Measurements from ENCODE around the gene EPB42. TPM values are rescaled to one million over a fixed set of nuclear protein-coding genes. Genes with fewer than 3 reads are reported as not detected.

The EPB42 gene
- polyA plus RNA-seq (2013, experiment 1 of 2) = not detected
- polyA plus RNA-seq (2013, experiment 2 of 2) = not detected

DNA sequence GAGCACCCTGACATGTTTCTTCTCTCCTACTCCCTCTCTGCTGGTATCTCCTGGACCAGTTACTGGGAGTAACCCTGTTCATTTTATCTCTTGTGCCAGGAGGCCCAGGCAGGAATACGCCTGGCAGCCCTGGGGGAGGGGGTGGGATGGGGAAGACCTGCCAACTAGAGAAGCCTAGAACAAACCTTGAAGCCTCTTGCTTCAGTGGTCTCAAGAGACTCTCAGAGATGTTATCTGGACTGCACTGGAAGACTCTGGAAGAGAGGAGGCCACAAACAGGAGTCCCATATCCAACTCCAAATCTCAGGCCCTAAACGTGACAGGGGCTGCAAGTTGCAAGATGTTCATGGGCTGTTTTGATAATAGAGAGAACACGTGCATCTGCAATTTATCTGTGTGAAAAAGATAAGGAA lies at the start of gene EPB42:
EPB42 (minus strand) TSS at position 28 of the 413 bp plus-strand sequence. CDS start 193 bp downstream, outside the sequence.
- peaks cover 3% of the 10 kb centered on the region in 2 donors for H3K4me1 ChIP-seq (ENCODE audit: control insufficient read depth in 2 of 2, insufficient read depth in 1 of 2, low read depth in 1 of 2, low read length in 2 of 2)
- WGBS, 2 donors (ENCODE audit: extremely low coverage in 2 of 2, insufficient read length in 2 of 2, insufficient replicate concordance in 1 of 2) = no CpG with 5 or more reads among the region's 3 CpGs
- H3K14ac ChIP-seq (ENCODE audit: low read length) = no peak within 1 kb of the TSS
- H2BK5ac ChIP-seq (ENCODE audit: low read length) = no peak within 1 kb of the TSS
- H3K4ac ChIP-seq (ENCODE audit: low read length) = no peak within 1 kb of the TSS
- H3K36me3 ChIP-seq (replicated peaks in 1 of 2; ENCODE audit: control insufficient read depth in 2 of 2, insufficient read depth in 2 of 2, low read length in 2 of 2) = no peaks in the 10 kb centered on the region
- no peak within 1 kb of the TSS for H2AK5ac ChIP-seq (ENCODE audit: low read depth, low read length)
- no peak within 1 kb of the TSS for H3K27ac ChIP-seq (replicated peaks; ENCODE audit: low read length)
- no peak within 1 kb of the TSS for H4K91ac ChIP-seq (ENCODE audit: low read depth, low read length, poor library complexity)
- H2BK12ac ChIP-seq (ENCODE audit: low read length) = no peak within 1 kb of the TSS
- no peak within 1 kb of the TSS for H3K4me3 ChIP-seq (ENCODE audit: low read length in 2 of 2)
- peaks cover 0 to 12% (median 0%) of the 10 kb centered on the region in 3 experiments for H3K27me3 ChIP-seq (ENCODE audit: control insufficient read depth in 3 of 3, insufficient read depth in 3 of 3, low read depth in 1 of 3, low read length in 3 of 3)
- H3K4me2 ChIP-seq (ENCODE audit: insufficient read depth, low read length, poor library complexity, severe bottlenecking) = no peak within 1 kb of the TSS
- H2BK15ac ChIP-seq (ENCODE audit: low read length) = no peak within 1 kb of the TSS
- H2BK120ac ChIP-seq (ENCODE audit: low read depth, low read length) = no peak within 1 kb of the TSS
- no peak within 1 kb of the TSS for H3K9ac ChIP-seq (ENCODE audit: low read depth, low read length, poor library complexity)
- DNase-seq (ENCODE audit: low spot score) = no peak
- no peaks in the 10 kb centered on the region for H3K9me3 ChIP-seq (replicated peaks in 1 of 2; ENCODE audit: control insufficient read depth in 2 of 2, insufficient read depth in 1 of 2, low read depth in 1 of 2, low read length in 2 of 2)
- no peaks in the 10 kb centered on the region for H3K79me1 ChIP-seq (ENCODE audit: low read depth, low read length)
- no peak within 1 kb of the TSS for H3K18ac ChIP-seq (ENCODE audit: low read length)
- no peak within 1 kb of the TSS for H4K8ac ChIP-seq (ENCODE audit: low read depth, low read length)
- H3K23ac ChIP-seq (ENCODE audit: low read depth, low read length, poor library complexity) = no peak within 1 kb of the TSS
- H2AFZ ChIP-seq (ENCODE audit: low read length) = no peak within 1 kb of the TSS

GRCh38 chr15:43270113-43270665 lies 49.4 kb upstream of the EPB42 start:
- peak overlapping the region; percentile 37 for H3K4ac ChIP-seq (ENCODE audit: low read length)
- WGBS, 2 donors (ENCODE audit: extremely low coverage in 2 of 2, insufficient read length in 2 of 2, insufficient replicate concordance in 1 of 2) = no CpG with 5 or more reads among the region's 5 CpGs
- peak overlapping the region; percentile 63 for H2BK12ac ChIP-seq (ENCODE audit: low read length)
- no peak overlapping the region for H3K9ac ChIP-seq (ENCODE audit: low read depth, low read length, poor library complexity)
- no peak overlapping the region for H3K4me3 ChIP-seq (ENCODE audit: low read length in 2 of 2)
- H3K27ac ChIP-seq (replicated peaks; ENCODE audit: low read length) = no peak overlapping the region
- peaks cover 0 to 48% (median 2%) of the 10 kb centered on the region in 3 experiments for H3K27me3 ChIP-seq (ENCODE audit: control insufficient read depth in 3 of 3, insufficient read depth in 3 of 3, low read depth in 1 of 3, low read length in 3 of 3)
- peak overlapping the region; percentile 56 for H3K23ac ChIP-seq (ENCODE audit: low read depth, low read length, poor library complexity)
- no peak overlapping the region for H3K18ac ChIP-seq (ENCODE audit: low read length)
- peak overlapping the region; percentile 49 for H2BK15ac ChIP-seq (ENCODE audit: low read length)
- no peak overlapping the region for H3K4me2 ChIP-seq (ENCODE audit: insufficient read depth, low read length, poor library complexity, severe bottlenecking)
- H4K91ac ChIP-seq (ENCODE audit: low read depth, low read length, poor library complexity) = no peak overlapping the region
- H3K9me3 ChIP-seq (replicated peaks in 1 of 2; ENCODE audit: control insufficient read depth in 2 of 2, insufficient read depth in 1 of 2, low read depth in 1 of 2, low read length in 2 of 2) = no peaks in the 10 kb centered on the region
- no peaks in the 10 kb centered on the region for H3K4me1 ChIP-seq (ENCODE audit: control insufficient read depth in 2 of 2, insufficient read depth in 1 of 2, low read depth in 1 of 2, low read length in 2 of 2)
- H4K8ac ChIP-seq (ENCODE audit: low read depth, low read length) = no peak overlapping the region
- H3K79me1 ChIP-seq (ENCODE audit: low read depth, low read length) = no peaks in the 10 kb centered on the region
- H2AFZ ChIP-seq (ENCODE audit: low read length) = no peak overlapping the region
- no peak overlapping the region for H2BK5ac ChIP-seq (ENCODE audit: low read length)
- H2AK5ac ChIP-seq (ENCODE audit: low read depth, low read length) = peak overlapping the region; percentile 83
- peak overlapping the region; percentile 82 for H3K14ac ChIP-seq (ENCODE audit: low read length)
- H3K36me3 ChIP-seq (replicated peaks in 1 of 2; ENCODE audit: control insufficient read depth in 2 of 2, insufficient read depth in 2 of 2, low read length in 2 of 2) = no peaks in the 10 kb centered on the region
- no peak overlapping the region for H2BK120ac ChIP-seq (ENCODE audit: low read depth, low read length)
- no peak for DNase-seq (ENCODE audit: low spot score)

- no peaks in the 10 kb centered on the region for H3K4me1 ChIP-seq (ENCODE audit: control insufficient read depth in 2 of 2, insufficient read depth in 1 of 2, low read depth in 1 of 2, low read length in 2 of 2)
- no peak overlapping the region for H2BK15ac ChIP-seq (ENCODE audit: low read length)
- no CpG with 5 or more reads among the region's 11 CpGs for WGBS, 2 donors (ENCODE audit: extremely low coverage in 2 of 2, insufficient read length in 2 of 2, insufficient replicate concordance in 1 of 2)
- no peak overlapping the region for H4K8ac ChIP-seq (ENCODE audit: low read depth, low read length)
- no peak overlapping the region for H3K18ac ChIP-seq (ENCODE audit: low read length)
- no peaks in the 10 kb centered on the region for H3K79me1 ChIP-seq (ENCODE audit: low read depth, low read length)
- H3K27ac ChIP-seq (replicated peaks; ENCODE audit: low read length) = no peak overlapping the region
- H3K4me3 ChIP-seq (ENCODE audit: low read length in 2 of 2) = no peak overlapping the region
- no peak overlapping the region for H3K23ac ChIP-seq (ENCODE audit: low read depth, low read length, poor library complexity)
- H4K91ac ChIP-seq (ENCODE audit: low read depth, low read length, poor library complexity) = no peak overlapping the region
- no peak overlapping the region for H2BK5ac ChIP-seq (ENCODE audit: low read length)
- H3K4me2 ChIP-seq (ENCODE audit: insufficient read depth, low read length, poor library complexity, severe bottlenecking) = no peak overlapping the region
- H3K27me3 ChIP-seq (ENCODE audit: control insufficient read depth in 3 of 3, insufficient read depth in 3 of 3, low read depth in 1 of 3, low read length in 3 of 3) = peaks cover 0 to 48% (median 2%) of the 10 kb centered on the region in 3 experiments
- H2BK120ac ChIP-seq (ENCODE audit: low read depth, low read length) = no peak overlapping the region
- DNase-seq (ENCODE audit: low spot score) = peak; percentile 36
- H3K4ac ChIP-seq (ENCODE audit: low read length) = no peak overlapping the region
- no peak overlapping the region for H2AFZ ChIP-seq (ENCODE audit: low read length)
- no peak overlapping the region for H2BK12ac ChIP-seq (ENCODE audit: low read length)
- no peak overlapping the region for H3K9ac ChIP-seq (ENCODE audit: low read depth, low read length, poor library complexity)
- no peak overlapping the region for H2AK5ac ChIP-seq (ENCODE audit: low read depth, low read length)
- no peaks in the 10 kb centered on the region for H3K36me3 ChIP-seq (replicated peaks in 1 of 2; ENCODE audit: control insufficient read depth in 2 of 2, insufficient read depth in 2 of 2, low read length in 2 of 2)
- no peak overlapping the region for H3K14ac ChIP-seq (ENCODE audit: low read length)
- H3K9me3 ChIP-seq (replicated peaks in 1 of 2; ENCODE audit: control insufficient read depth in 2 of 2, insufficient read depth in 1 of 2, low read depth in 1 of 2, low read length in 2 of 2) = no peaks in the 10 kb centered on the region
Measured at GRCh38 chr15:43268111-43269105, 47.6 kb upstream of the EPB42 start.

DNA sequence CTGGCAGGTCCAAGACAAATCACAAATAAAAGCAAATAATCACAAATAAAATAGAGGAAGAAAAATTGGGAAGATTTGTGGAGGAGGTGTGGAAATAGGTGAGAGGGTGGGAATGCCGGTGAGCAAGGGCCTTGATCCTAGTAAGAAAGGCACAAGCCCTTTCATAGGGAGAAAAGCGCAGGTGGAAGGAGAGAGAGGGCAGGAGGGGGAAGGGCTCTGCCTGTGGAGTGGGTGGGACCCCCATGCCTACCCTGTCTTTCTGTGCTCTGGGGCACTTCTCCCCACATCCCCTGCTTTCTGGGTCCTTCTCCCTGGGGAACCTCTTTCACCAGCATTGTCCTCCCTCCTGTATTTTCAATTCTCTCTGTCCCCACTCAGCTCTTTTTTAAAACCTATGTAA lies 46.6 kb upstream of the EPB42 start:
- Histone ChIP-seq H2BK15ac (ENCODE audit: low read length) (no peak overlapping the region), H2BK12ac (ENCODE audit: low read length) (no peak overlapping the region), H2BK5ac (ENCODE audit: low read length) (no peak overlapping the region), H3K27me3 (ENCODE audit: control insufficient read depth in 3 of 3, insufficient read depth in 3 of 3, low read depth in 1 of 3, low read length in 3 of 3) (peaks cover 0 to 48% (median 2%) of the 10 kb centered on the region in 3 experiments), H3K36me3 (replicated peaks in 1 of 2; ENCODE audit: control insufficient read depth in 2 of 2, insufficient read depth in 2 of 2, low read length in 2 of 2) (no peaks in the 10 kb centered on the region), H3K9me3 (replicated peaks in 1 of 2; ENCODE audit: control insufficient read depth in 2 of 2, insufficient read depth in 1 of 2, low read depth in 1 of 2, low read length in 2 of 2) (no peaks in the 10 kb centered on the region), H3K4me1 (ENCODE audit: control insufficient read depth in 2 of 2, insufficient read depth in 1 of 2, low read depth in 1 of 2, low read length in 2 of 2) (no peaks in the 10 kb centered on the region), H3K14ac (ENCODE audit: low read length) (no peak overlapping the region), H2AK5ac (ENCODE audit: low read depth, low read length) (no peak overlapping the region), H2BK120ac (ENCODE audit: low read depth, low read length) (no peak overlapping the region), H3K9ac (ENCODE audit: low read depth, low read length, poor library complexity) (no peak overlapping the region), H4K8ac (ENCODE audit: low read depth, low read length) (no peak overlapping the region), H3K27ac (replicated peaks; ENCODE audit: low read length) (no peak overlapping the region), H3K18ac (ENCODE audit: low read length) (no peak overlapping the region), H3K4me3 (ENCODE audit: low read length in 2 of 2) (no peak overlapping the region), H3K4me2 (ENCODE audit: insufficient read depth, low read length, poor library complexity, severe bottlenecking) (no peak overlapping the region), H3K23ac (ENCODE audit: low read depth, low read length, poor library complexity) (no peak overlapping the region), H4K91ac (ENCODE audit: low read depth, low read length, poor library complexity) (no peak overlapping the region), H2AFZ (ENCODE audit: low read length) (no peak overlapping the region), H3K79me1 (ENCODE audit: low read depth, low read length) (no peaks in the 10 kb centered on the region), H3K4ac (ENCODE audit: low read length) (no peak overlapping the region)
- whole genome bisulfite sequencing, 2 donors (ENCODE audit: extremely low coverage in 2 of 2, insufficient read length in 2 of 2, insufficient replicate concordance in 1 of 2) = no CpG with 5 or more reads among the region's 2 CpGs
- DNase-seq (ENCODE audit: low spot score) = no peak

Data from neuronal stem cell (in vitro differentiated cells).